ENCODE measurements around the gene MTSS2.
A peak's percentile ranks its signal among the peaks of the same experiment; 100 is the strongest.

The MTSS2 gene

GRCh38 chr16:70695331-70696070, 9.6 kb upstream of the MTSS2 start:
- Histone ChIP-seq H3K9me3 (ENCODE audit: control insufficient read depth, low read depth, low read length) (no peaks in the 10 kb centered on the region), H3K4me3 (ENCODE audit: low read length) (no peak overlapping the region), H3K27me3 (ENCODE audit: control insufficient read depth, insufficient read depth, low read length) (no peaks in the 10 kb centered on the region), H3K27ac (ENCODE audit: low read length) (no peak overlapping the region), H3K9ac (ENCODE audit: low read length) (no peak overlapping the region), H3K36me3 (ENCODE audit: control insufficient read depth, low read depth, low read length) (no peaks in the 10 kb centered on the region), H3K4me1 (ENCODE audit: control insufficient read depth, low read depth, low read length) (peaks cover 25% of the 10 kb centered on the region)

- H3K9me3 ChIP-seq (ENCODE audit: control insufficient read depth, low read depth, low read length) = no peaks in the 10 kb centered on the region
- H3K9ac ChIP-seq (ENCODE audit: low read length) = no peak overlapping the region
- H3K4me3 ChIP-seq (ENCODE audit: low read length) = no peak overlapping the region
- H3K27me3 ChIP-seq (ENCODE audit: control insufficient read depth, insufficient read depth, low read length) = no peaks in the 10 kb centered on the region
- peaks cover 25% of the 10 kb centered on the region for H3K4me1 ChIP-seq (ENCODE audit: control insufficient read depth, low read depth, low read length)
- H3K36me3 ChIP-seq (ENCODE audit: control insufficient read depth, low read depth, low read length) = no peaks in the 10 kb centered on the region
- no peak overlapping the region for H3K27ac ChIP-seq (ENCODE audit: low read length)
These were observed 9.0 kb upstream of the MTSS2 start for GRCh38 chr16:70694868-70695218.

- Histone ChIP-seq H3K4me3 (ENCODE audit: low read length) (no peak overlapping the region), H3K36me3 (ENCODE audit: control insufficient read depth, low read depth, low read length) (no peaks in the 10 kb centered on the region), H3K4me1 (ENCODE audit: control insufficient read depth, low read depth, low read length) (peaks cover 25% of the 10 kb centered on the region), H3K9ac (ENCODE audit: low read length) (peak overlapping the region; percentile 39), H3K9me3 (ENCODE audit: control insufficient read depth, low read depth, low read length) (no peaks in the 10 kb centered on the region), H3K27me3 (ENCODE audit: control insufficient read depth, insufficient read depth, low read length) (no peaks in the 10 kb centered on the region), H3K27ac (ENCODE audit: low read length) (no peak overlapping the region)
These were observed 8.4 kb upstream of the MTSS2 start for GRCh38 chr16:70694088-70694867.

- Histone ChIP-seq H3K27ac (ENCODE audit: low read length) (no peak overlapping the region), H3K4me1 (ENCODE audit: control insufficient read depth, low read depth, low read length) (peaks cover 25% of the 10 kb centered on the region), H3K27me3 (ENCODE audit: control insufficient read depth, insufficient read depth, low read length) (no peaks in the 10 kb centered on the region), H3K36me3 (ENCODE audit: control insufficient read depth, low read depth, low read length) (no peaks in the 10 kb centered on the region), H3K9ac (ENCODE audit: low read length) (no peak overlapping the region), H3K4me3 (ENCODE audit: low read length) (no peak overlapping the region), H3K9me3 (ENCODE audit: control insufficient read depth, low read depth, low read length) (no peaks in the 10 kb centered on the region)
These were observed 7.2 kb upstream of the MTSS2 start for GRCh38 chr16:70692873-70693671.

- Histone ChIP-seq H3K27me3 (ENCODE audit: control insufficient read depth, insufficient read depth, low read length) (no peaks in the 10 kb centered on the region), H3K9ac (ENCODE audit: low read length) (no peak overlapping the region), H3K27ac (ENCODE audit: low read length) (no peak overlapping the region), H3K9me3 (ENCODE audit: control insufficient read depth, low read depth, low read length) (no peaks in the 10 kb centered on the region), H3K36me3 (ENCODE audit: control insufficient read depth, low read depth, low read length) (no peaks in the 10 kb centered on the region), H3K4me3 (ENCODE audit: low read length) (no peak overlapping the region), H3K4me1 (ENCODE audit: control insufficient read depth, low read depth, low read length) (peaks cover 27% of the 10 kb centered on the region)
These were observed 6.4 kb upstream of the MTSS2 start for GRCh38 chr16:70692130-70692872.

- no peaks in the 10 kb centered on the region for H3K27me3 ChIP-seq (ENCODE audit: control insufficient read depth, insufficient read depth, low read length)
- no peak overlapping the region for H3K9ac ChIP-seq (ENCODE audit: low read length)
- no peaks in the 10 kb centered on the region for H3K36me3 ChIP-seq (ENCODE audit: control insufficient read depth, low read depth, low read length)
- H3K27ac ChIP-seq (ENCODE audit: low read length) = no peak overlapping the region
- H3K9me3 ChIP-seq (ENCODE audit: control insufficient read depth, low read depth, low read length) = no peaks in the 10 kb centered on the region
- H3K4me3 ChIP-seq (ENCODE audit: low read length) = no peak overlapping the region
- H3K4me1 ChIP-seq (ENCODE audit: control insufficient read depth, low read depth, low read length) = peaks cover 35% of the 10 kb centered on the region
These were observed 5.6 kb upstream of the MTSS2 start for GRCh38 chr16:70691223-70692129.

- Histone ChIP-seq H3K9me3 (ENCODE audit: control insufficient read depth, low read depth, low read length) (no peaks in the 10 kb centered on the region), H3K9ac (ENCODE audit: low read length) (no peak overlapping the region), H3K27me3 (ENCODE audit: control insufficient read depth, insufficient read depth, low read length) (no peaks in the 10 kb centered on the region), H3K4me1 (ENCODE audit: control insufficient read depth, low read depth, low read length) (peaks cover 32% of the 10 kb centered on the region), H3K27ac (ENCODE audit: low read length) (no peak overlapping the region), H3K36me3 (ENCODE audit: control insufficient read depth, low read depth, low read length) (no peaks in the 10 kb centered on the region), H3K4me3 (ENCODE audit: low read length) (no peak overlapping the region)
These were observed 4.4 kb upstream of the MTSS2 start for GRCh38 chr16:70689970-70690891.

GRCh38 chr16:70689035-70689969, 3.4 kb upstream of the MTSS2 start:
- H3K27ac ChIP-seq (ENCODE audit: low read length) = no peak overlapping the region
- peaks cover 5% of the 10 kb centered on the region for H3K27me3 ChIP-seq (ENCODE audit: control insufficient read depth, insufficient read depth, low read length)
- no peaks in the 10 kb centered on the region for H3K9me3 ChIP-seq (ENCODE audit: control insufficient read depth, low read depth, low read length)
- no peak overlapping the region for H3K4me3 ChIP-seq (ENCODE audit: low read length)
- H3K4me1 ChIP-seq (ENCODE audit: control insufficient read depth, low read depth, low read length) = peaks cover 22% of the 10 kb centered on the region
- H3K9ac ChIP-seq (ENCODE audit: low read length) = no peak overlapping the region
- no peaks in the 10 kb centered on the region for H3K36me3 ChIP-seq (ENCODE audit: control insufficient read depth, low read depth, low read length)

- H3K4me1 ChIP-seq (ENCODE audit: control insufficient read depth, low read depth, low read length) = peaks cover 12% of the 10 kb centered on the region
- H3K9me3 ChIP-seq (ENCODE audit: control insufficient read depth, low read depth, low read length) = no peaks in the 10 kb centered on the region
- peaks cover 5% of the 10 kb centered on the region for H3K27me3 ChIP-seq (ENCODE audit: control insufficient read depth, insufficient read depth, low read length)
- H3K36me3 ChIP-seq (ENCODE audit: control insufficient read depth, low read depth, low read length) = no peaks in the 10 kb centered on the region
- H3K27ac ChIP-seq (ENCODE audit: low read length) = no peak overlapping the region
- no peak overlapping the region for H3K4me3 ChIP-seq (ENCODE audit: low read length)
- H3K9ac ChIP-seq (ENCODE audit: low read length) = no peak overlapping the region
These were observed 2.4 kb upstream of the MTSS2 start for GRCh38 chr16:70688246-70688742.
